HL-60/S4 (cell line): ENCODE data around the gene SMTNL1.

Experiments used
- in situ Hi-C: fragments of 300-500 bp; cut with MboI; formaldehyde crosslinking; loops from 2 replicates; pipeline ENCODE4 v1.14.3; 2022; ENCODE audit warnings: low sequenced_read_pairs

SMTNL1 gene

GRCh38 chr11:57543593-57543992 is 6.2 kb downstream of the SMTNL1 start:
- in situ Hi-C loops: no loop called here

GRCh38 chr11:57544566-57544965 is 7.2 kb downstream of the SMTNL1 start:
- in situ Hi-C loops: no loop called here

GRCh38 chr11:57545883-57546282 is 8.5 kb downstream of the SMTNL1 start:
- in situ Hi-C loops: no loop called here

GRCh38 chr11:57546451-57546850 is 9.1 kb downstream of the SMTNL1 start:
- in situ Hi-C loops: no loop called here

GRCh38 chr11:57546869-57547475 is 9.6 kb downstream of the SMTNL1 start:
- in situ Hi-C loops: no loop called here

- in situ Hi-C loops: no loop called here
Observed at GRCh38 chr11:57547854-57548377, 10.5 kb downstream of the SMTNL1 start.

- in situ Hi-C loops: loop anchor here (25.0 kb wide), 1 partner anchor 237 kb away; no protein-coding TSS in a partner anchor
Observed at GRCh38 chr11:57549983-57550382, 12.6 kb downstream of the SMTNL1 start.

- in situ Hi-C loops: loop anchor here (25.0 kb wide), 1 partner anchor 235 kb away; no protein-coding TSS in a partner anchor
Observed at GRCh38 chr11:57551941-57552340, 14.5 kb downstream of the SMTNL1 start.

GRCh38 chr11:57552479-57552878 is 15.1 kb downstream of the SMTNL1 start:
- in situ Hi-C loops: loop anchor here (25.0 kb wide), 1 partner anchor 235 kb away; no protein-coding TSS in a partner anchor

GRCh38 chr11:57555393-57555792 is 18.0 kb downstream of the SMTNL1 start:
- in situ Hi-C loops: loop anchor here (25.0 kb wide), 1 partner anchor 232 kb away; no protein-coding TSS in a partner anchor

GRCh38 chr11:57556041-57556440 is 18.6 kb downstream of the SMTNL1 start:
- in situ Hi-C loops: loop anchor here (25.0 kb wide), 1 partner anchor 231 kb away; no protein-coding TSS in a partner anchor

GRCh38 chr11:57560146-57560545 is 22.8 kb downstream of the SMTNL1 start:
- in situ Hi-C loops: loop anchor here (10.0 to 25.0 kb wide), 2 partner anchors 85 to 227 kb away; partner anchors contain the start of gene YPEL4

GRCh38 chr11:57562596-57562995 is 25.2 kb downstream of the SMTNL1 start:
- in situ Hi-C loops: loop anchor here (10.0 to 25.0 kb wide), 2 partner anchors 82 to 225 kb away; partner anchors contain the start of gene YPEL4

GRCh38 chr11:57566005-57566904 is 28.9 kb downstream of the SMTNL1 start:
- in situ Hi-C loops: loop anchor here (10.0 to 25.0 kb wide), 2 partner anchors 79 to 221 kb away; partner anchors contain the start of gene YPEL4

GRCh38 chr11:57566905-57567514 is 29.6 kb downstream of the SMTNL1 start:
- in situ Hi-C loops: loop anchor here (10.0 to 25.0 kb wide), 2 partner anchors 78 to 220 kb away; partner anchors contain the start of gene YPEL4

- in situ Hi-C loops: loop anchor here (10.0 to 25.0 kb wide), 2 partner anchors 77 to 220 kb away; partner anchors contain the start of gene YPEL4
Observed at GRCh38 chr11:57567515-57568329, 30.3 kb downstream of the SMTNL1 start, which contains the start of gene UBE2L6. Gene UBE2L6, minus strand, starts transcription at chr11:57567672. Its CDS starts 61 bp downstream, at chr11:57567611.

- in situ Hi-C loops: loop anchor here (10.0 to 25.0 kb wide), 2 partner anchors 76 to 219 kb away; partner anchors contain the start of gene YPEL4
Observed at GRCh38 chr11:57568330-57568766, 31.0 kb downstream of the SMTNL1 start.

GRCh38 chr11:57571606-57572005 is 34.2 kb downstream of the SMTNL1 start:
- in situ Hi-C loops: loop anchor here (25.0 kb wide), 1 partner anchor 216 kb away; no protein-coding TSS in a partner anchor

- in situ Hi-C loops: loop anchor here (25.0 kb wide), 1 partner anchor 213 kb away; no protein-coding TSS in a partner anchor
Observed at GRCh38 chr11:57574061-57574460, 36.7 kb downstream of the SMTNL1 start.
